Stimulated activated CD8-positive, alpha-beta memory T cell treated with anti-CD3 and anti-CD28 coated beads, Interleukin-7, amount 100 ng/mL, for 4 hours (primary cell): Measurements from ENCODE around the gene TIA1.
"Not testable (repeated sequence)": the region's sequence is repeated elsewhere in the genome, so short reads cannot be mapped to it uniquely, and the experiment has no call there.

ENCODE experiments used
- DNase-seq, 2 donors: peaks; one replicate each; pipeline ENCODE4 v3.0.0-alpha.2; 2020; ENCODE audit warnings: low read depth in 2 of 2

TIA1 gene, protein sequence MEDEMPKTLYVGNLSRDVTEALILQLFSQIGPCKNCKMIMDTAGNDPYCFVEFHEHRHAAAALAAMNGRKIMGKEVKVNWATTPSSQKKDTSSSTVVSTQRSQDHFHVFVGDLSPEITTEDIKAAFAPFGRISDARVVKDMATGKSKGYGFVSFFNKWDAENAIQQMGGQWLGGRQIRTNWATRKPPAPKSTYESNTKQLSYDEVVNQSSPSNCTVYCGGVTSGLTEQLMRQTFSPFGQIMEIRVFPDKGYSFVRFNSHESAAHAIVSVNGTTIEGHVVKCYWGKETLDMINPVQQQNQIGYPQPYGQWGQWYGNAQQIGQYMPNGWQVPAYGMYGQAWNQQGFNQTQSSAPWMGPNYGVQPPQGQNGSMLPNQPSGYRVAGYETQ

DNA sequence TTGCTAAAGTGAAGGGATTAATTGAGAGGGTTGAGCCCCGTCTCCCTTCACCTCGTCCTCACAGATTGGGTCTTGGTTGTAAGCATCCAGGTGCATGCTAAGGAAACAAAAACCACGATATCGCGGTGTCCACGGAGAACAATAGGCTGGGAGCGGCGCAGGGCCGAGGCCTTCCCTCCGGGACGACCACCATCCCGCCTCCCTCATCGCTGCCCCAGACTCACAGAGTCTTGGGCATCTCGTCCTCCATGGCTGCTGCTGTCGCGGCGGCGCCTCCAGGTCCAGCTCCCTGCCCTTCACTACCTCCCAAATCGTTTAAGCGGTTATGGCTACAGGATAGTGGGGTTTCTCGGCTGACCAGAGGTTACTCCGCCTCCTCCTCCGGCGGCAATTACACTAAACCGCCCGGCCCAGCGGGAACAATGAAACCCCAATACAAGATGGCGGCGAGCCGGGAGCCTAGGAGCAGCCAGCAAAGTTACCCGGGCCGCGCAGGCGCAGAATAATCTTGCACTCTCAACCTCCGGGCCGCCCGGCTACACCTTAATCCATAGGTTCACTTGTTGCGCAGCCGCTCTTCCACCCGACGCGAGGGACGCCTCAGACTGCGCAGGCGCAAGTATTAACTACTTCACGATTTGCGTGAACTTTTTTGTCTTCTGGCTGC lies at the start of gene TIA1:
Gene TIA1 (minus strand): TSS at position 448 of the 667 bp plus-strand sequence. CDS start 198 bp downstream, at position 250.
- peak; percentile 98 for DNase-seq

DNA sequence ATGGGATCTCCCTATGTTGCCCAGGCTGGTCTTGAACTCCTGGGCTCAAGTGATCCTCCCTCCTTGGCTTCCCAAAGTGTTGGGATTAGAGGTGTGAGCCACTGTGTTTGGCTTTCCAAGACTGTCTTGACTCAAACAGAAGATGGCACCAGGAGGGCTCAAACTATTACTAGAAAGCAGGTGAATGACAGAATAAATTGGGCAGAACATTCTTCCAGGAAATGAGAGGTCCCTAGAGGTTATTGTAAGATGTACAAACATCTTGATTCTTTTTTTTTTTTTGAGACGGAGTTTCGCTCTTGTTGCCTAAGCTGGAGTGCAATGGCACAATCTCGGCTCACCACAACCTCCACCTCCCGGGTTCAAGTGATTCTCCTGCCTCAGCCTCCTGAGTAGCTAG lies 49.4 kb upstream of the TIA1 start:
- not testable (repeated sequence) for DNase-seq

DNA sequence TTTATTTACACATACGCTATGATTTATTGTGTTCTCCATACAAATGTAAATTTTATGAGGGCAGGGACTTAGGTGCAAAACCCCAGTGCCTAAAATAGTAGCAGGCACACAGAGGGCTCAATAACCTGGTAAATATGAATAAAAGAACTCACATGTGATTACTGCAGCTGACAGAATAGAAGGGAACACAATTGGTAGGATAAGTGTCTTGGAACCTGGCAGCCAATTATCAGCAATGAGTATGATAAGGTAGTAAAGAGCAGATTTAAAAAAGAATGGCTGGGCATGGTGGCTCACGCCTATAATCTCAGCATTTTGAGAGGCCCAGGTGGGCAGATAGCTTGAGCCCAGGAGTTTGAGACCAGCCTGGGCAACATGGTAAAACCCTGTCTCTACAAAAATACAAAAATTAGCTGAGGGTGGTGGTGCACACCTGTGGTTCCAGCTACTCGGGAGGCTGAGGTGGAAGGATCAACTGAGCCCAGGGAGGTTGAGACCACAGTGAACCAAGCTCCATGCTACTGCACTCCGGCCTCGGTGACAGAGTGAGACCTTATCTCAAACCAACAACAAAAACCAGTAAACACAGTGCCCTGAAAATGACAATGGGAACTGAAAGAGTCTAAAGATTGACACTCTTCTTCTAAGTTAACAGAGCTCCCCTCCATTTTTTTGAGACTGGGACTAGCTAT lies 35.2 kb upstream of the TIA1 start:
- DNase-seq: no peak

DNA sequence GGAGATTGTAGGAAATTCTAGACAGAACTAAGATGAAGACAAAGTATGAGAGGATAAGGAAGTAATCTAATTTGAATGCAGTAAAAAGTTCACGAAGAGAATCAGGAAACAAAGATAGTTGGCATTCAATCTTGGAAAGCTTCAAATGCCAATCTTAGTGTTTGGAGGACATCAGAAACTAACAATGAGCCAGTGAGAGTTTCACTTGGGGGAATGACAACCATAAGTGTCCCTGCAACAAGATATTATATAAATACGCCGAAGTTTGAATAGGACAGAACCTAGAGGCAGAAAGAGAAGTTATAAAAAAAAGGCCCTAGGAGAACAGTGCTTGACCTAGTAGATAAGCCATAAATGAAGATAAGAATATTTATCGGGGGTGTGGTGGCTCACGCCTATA lies 34.0 kb upstream of the TIA1 start:
- no peak for DNase-seq

DNA sequence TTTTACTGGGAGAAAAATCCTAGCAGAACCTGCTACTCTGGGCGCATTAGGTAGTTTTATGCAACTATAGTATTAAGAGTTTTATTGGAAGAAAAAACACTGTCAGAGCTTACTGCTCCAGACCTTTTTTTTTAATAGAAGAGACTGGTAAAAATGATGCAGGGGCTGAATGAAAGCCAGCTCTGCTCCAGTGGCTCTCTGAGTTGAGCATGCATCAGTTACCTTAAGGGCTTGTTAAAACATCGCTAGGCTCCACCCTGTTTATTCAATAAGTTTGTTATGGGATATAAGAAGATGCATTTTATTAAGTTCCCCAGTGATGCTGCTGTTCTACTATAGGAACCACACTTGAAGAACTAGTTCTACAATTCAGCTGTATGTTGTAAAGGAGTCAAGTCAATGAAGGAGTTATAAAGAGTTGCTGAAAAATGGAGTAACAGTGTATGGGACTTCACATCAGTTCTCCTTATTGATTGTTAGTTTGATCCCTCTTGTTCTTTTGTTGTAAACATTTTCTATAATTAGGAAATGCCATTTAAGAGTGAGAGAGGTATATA lies 31.9 kb upstream of the TIA1 start:
- no peak for DNase-seq

DNA sequence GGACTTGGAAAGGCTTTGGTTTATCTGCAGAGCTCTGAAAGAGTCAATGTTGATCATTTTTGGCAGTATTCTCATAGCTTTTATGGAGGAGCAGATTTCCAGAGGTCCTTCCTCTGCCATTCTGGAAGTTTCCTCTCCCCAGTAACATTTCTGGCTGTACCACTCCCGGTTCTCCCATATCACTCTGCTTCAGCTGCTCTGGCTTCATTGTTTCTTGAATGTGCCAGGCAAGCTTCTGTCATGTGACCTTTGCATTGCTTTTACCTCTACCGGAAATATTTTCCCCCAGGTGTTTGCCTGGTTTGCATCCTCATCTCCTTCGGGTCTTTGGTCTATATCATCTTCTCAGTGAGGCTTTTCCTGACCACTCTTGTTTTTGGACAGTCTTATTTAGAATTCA lies 21.9 kb upstream of the TIA1 start:
- DNase-seq: no peak

DNA sequence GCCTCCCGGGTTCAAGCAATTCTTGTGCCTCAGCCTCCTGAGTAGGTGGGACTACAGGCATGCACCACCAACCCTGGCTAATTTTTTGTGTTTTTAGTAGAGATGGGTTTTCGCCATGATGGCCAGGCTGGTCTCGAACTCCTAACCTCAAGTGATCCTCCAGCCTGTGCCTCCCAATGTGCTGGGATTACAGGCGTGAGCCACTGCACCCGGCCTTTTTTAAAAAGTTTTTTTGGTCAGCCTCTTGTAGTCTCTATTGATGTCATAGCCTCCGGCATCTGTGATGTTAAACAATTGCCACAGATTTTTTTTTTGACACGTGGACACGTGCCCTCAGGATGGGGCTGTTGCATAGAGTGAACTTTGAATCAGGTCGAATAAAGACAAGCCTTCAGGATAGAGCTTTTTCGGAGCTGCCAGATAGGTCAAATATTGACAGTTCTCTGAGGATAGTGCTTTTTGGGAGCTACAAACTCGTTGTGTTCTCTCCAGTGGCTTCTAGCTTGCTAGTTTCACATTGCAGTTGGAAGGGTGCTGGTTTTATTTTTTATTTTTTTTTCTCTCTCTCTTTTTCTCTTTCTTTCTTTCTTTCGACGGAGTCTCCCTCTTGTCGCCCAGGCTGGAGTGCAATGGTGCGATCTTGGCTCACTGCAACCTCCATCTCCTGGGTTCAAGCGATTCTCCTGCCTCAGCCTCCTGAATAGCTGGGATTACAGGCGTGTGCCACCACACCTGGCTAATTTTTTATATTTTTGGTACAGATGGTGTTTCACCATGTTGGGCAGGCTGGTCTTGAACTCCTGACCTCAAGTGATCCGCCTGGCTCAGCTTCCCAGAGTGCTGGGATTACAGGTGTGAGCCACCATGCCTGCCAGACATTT lies 21.2 kb upstream of the TIA1 start:
- not testable (repeated sequence) for DNase-seq

DNA sequence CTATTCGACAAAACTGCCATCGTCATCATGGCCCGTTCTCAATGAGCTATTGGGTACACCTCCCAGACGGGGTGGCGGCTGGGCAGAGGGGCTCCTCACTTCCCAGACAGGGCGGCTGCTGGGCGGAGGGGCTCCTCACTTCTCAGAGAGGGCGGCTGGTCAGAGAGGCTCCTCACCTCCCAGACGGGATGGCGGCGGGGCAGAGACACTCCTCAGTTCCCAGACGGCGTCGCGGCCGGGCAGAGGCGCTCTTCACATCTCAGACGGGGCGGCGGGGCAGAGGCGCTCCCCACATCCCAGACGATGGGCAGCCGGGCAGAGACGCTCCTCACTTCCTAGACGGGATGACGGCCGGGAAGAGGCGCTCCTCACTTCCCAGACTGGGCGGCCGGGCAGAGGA lies 18.5 kb upstream of the TIA1 start:
- DNase-seq: not testable (repeated sequence)

DNA sequence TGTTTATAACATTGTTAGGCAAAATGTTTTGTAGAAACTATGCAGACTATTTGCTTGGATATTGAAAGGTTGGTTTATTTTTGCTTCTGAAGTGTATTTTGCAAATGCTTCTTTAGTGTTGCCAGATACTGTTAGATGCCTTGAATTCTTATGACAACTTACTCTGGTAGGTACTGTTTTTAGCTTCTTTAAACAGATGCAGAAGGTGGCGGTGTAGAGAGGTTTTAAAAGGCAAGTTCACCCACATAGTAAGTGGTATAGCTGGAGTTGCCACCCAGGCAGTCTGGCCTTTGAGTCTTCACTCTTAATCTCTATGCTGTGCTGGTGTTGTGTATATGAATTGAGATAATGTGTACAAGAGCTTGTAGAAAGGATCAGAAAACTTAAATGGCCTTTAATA lies 13.1 kb upstream of the TIA1 start:
- no peak for DNase-seq

DNA sequence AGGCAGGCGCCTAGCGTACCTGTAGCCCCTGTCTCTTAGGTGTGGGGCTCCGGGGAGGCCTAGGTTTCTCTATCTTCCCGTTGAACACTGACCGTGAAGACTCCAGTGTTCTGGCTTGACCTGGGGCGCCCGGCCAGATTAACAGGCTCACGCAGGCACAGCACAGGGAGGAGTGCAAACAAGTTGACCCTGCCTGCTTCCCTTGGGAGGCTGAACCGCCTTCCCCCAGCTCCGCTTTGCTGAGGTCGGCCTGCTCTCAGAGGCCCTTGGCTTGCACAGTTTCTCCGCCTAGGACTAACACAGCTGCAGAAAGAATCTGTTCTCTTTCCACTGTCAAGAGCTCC lies 10.1 kb upstream of the TIA1 start:
- DNase-seq: no peak

DNA sequence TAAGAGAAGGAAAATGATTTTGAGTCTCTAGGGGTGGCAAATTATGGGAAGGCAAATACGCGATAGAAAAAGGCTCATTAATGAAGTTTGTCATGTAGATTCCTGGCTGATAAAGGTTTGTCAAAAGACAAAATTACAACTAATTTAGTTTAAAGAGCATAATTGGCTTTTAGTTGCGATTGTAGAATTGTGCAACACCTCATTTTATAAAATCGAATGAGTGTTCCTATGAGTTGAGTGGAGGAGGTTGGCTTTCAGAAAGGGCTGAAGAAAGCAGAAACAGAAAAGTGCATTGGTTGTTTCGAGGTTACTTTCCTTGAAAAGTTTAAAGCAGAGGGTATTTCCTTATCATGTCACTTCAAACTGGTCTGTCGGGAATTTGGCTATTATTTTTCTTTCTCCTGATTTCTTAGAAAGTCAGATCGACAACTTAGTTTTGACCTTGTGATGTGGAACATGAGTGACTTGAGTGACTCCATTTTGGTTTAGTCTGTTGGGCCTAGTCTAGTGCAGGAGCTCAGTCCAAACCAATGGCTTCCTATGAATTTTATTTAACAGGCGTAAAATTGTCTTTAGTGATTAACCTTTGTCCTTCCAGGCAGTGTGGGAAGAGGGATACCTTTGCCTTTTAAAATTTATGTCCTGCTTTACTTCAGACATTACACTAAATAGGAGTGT lies 7.3 kb upstream of the TIA1 start:
- no peak for DNase-seq

DNA sequence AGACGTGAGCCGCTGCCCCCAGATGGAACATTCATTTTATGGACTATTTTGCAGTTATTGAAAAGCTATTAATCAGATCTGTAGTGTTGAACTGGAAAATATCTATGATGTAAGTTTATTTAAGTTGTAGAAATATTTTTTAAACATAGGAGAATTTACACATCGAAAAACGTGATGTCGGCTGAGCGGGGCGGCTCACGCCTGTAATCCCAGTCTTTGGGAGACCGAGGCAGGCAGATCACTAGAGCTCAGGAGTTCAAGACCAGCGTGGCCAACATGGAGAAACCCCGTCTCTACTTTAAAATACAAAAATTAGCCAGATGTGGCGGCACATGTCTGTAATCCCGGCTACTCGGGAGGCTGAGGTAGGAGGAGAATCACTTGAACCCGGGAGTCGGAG lies 2.0 kb upstream of the TIA1 start:
- no peak for DNase-seq

DNA sequence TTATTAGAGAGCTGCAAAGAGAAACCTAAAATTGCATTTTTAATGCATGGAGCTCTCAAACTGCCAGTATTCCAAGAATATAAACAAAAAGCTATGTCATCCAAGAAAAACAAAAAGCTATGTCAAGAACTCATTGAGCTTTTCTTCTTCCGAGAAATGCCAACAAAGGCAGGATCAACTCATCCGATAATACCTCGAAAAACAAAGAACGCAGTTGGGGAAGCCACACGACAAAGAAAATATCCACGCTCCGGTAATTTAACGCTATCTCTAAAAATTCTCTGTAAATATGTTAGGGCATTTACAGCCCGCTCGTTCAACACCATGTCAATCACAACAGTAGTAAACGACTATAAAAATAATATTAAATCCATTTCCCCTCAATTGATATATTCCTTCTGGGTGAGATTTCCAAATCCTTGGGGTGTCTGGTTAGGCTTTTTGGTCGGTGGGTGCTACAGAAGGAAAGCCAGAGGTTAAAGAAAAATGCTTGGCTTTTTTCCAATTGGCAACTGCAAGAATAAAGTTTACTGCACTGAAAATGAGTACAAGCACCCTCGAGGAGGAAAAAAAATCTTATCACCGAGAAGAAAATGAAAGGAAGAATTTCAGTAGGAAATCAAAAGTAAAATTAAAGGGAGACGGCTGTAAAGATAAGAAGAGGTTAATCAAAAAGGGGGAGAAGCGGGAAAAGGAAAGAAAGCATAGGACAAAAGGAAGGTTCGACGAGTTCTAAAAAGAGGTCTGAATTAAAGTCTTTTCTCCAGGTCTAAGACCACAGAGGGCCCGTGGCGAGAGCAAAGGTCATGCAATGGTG lies 856 bp downstream of the TIA1 start:
- no peak for DNase-seq

DNA sequence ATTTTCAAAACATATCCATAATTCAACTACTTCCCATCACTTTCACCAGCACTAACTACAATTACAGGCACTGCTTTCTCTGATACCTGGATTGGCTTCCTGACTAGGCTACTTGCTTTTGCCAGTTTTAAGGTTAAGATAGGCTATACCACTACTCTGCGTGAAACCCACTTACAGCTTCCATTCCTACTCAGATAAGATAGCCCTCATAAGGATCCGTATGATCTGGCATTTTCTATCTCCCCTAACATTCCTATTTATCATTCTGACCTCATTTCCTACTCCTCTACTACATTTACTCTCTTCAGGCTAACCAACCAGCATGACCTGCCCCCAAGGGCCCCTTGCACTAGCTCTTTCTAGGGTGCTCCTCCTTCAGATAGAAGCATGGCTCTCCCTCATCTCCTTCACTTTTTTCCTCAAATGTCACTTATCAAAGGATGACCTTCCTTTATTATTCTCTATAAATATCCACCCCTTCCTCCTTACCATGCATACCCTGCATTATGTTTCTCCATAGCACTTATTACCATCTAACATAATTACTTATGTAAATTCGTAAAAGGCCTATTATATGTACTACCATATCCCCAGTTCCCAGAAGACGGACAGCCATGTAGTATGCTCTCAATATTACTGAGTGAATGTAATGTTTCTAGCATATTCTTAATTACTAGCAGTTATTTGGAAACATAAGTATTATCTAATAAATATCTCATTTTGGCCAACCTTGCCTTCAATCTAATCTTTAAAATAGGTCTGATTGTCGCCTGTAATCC lies 4.4 kb downstream of the TIA1 start:
- DNase-seq: no peak

DNA sequence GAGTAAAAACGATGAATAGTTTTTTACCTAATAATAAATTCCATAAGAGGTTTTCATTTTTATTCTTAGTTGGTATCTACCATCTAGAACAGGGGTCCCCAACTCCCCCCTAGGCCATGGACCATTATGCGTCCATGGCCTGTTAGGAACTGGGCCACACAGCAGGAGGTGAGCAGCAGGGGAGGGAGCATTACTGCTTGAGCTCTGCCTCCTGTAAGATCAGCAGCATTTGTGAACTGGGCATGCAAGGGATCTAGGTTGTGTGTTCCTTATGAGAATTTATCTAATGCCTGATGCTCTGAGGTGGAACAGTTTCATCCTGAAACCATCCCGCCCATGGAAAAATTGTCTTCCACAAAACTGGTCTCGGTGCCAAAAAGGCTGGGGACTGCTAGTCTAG lies 5.9 kb downstream of the TIA1 start:
- DNase-seq: no peak

DNA sequence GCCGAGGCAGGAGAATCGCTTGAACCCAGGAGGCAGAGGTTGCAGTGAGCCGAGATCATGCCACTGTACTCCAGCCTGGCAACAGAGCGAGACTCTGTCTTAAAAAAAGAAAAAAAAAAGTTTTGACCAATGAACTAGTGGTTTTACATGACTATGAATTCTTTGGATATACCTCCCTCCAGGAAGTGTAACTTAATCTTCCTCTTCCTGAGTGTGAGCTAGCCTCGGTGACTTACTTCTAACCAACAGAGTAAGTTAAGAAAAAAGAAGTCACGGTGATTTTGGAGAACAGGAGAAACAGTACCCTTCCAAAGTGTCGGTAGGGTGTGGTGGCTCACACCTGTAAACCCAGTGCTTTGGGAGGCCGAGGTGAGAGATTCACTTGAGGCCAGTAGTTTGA lies 7.1 kb downstream of the TIA1 start:
- no peak for DNase-seq

DNA sequence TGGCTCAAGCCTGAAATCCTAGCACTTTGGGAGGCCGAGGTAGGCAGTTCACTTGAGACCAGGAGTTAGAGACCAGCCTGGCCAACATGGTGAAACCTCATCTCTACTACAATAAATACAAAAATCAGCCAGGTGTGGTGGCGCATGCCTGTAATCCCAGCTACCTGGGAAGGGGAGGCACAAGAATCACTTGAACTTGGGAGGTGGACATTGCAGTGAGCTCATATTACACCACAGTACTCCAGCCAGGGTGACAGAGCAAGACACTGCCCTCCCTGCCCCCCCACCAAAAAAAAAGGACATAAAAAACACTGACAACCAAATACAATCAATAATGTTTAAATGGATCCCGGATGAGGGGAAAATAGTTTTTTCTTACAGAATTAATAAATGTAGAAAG lies 7.8 kb downstream of the TIA1 start:
- DNase-seq: no peak

DNA sequence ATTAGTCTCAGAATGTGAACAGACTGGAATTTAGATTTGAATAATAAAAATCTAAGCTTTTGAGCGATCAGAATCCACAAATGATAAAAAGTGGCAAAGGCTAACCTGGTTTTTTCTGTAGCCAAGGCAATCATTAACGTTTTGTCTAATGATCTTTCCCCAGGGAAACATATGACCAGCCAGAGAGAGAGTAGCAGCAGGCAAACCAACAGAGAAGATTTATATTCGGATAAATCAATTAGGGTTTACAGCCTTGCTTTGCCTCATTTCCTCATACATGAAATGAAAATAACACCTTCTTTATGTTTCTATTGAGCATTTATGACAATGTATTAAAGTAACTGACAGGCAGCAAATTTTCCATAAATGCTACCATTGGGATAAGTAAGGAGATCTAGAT lies 14.5 kb downstream of the TIA1 start:
- no peak for DNase-seq

DNA sequence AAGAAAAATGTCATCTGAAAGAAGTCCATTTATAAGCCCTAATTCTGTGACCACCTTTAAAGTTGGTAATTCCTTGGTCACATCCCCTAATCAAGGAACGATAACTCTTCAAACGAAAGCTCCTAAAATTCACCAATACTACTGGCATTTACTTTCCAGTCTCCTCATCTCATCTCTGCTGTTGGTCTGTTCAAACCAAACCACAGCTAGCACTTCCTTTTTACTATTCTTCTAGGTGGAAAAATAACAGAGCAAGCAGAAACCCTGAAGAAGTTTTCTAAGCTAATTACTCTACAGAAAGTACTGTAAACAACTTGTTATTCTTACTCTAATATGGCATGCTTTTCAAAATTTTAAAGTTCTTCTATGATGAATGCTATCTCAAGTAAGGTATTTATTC lies 21.6 kb downstream of the TIA1 start:
- DNase-seq: no peak
